HG02970 (cell line): ENCODE measurements around the gene GEMIN5.

ENCODE experiments used
- ATAC-seq: cut with Tn5 transposase; IDR thresholded peaks from one replicate; pipeline ENCODE4 v1.9.1; 2021; ENCODE audit warnings: mild to moderate bottlenecking, moderate library complexity, moderate number of reproducible peaks; ENCODE audit not compliant: unreplicated experiment, low FRiP score

The GEMIN5 gene

GRCh38 chr5:154850255-154851062, 87.6 kb downstream of the GEMIN5 start, which contains the start of gene FAXDC2:
FAXDC2 (minus strand) TSS chr5:154850603; CDS start chr5:154838178, 12,425 bp downstream.
- no peak for ATAC-seq

- ATAC-seq, result no peak
Measured at GRCh38 chr5:154849791-154850201, 88.2 kb downstream of the GEMIN5 start.

DNA sequence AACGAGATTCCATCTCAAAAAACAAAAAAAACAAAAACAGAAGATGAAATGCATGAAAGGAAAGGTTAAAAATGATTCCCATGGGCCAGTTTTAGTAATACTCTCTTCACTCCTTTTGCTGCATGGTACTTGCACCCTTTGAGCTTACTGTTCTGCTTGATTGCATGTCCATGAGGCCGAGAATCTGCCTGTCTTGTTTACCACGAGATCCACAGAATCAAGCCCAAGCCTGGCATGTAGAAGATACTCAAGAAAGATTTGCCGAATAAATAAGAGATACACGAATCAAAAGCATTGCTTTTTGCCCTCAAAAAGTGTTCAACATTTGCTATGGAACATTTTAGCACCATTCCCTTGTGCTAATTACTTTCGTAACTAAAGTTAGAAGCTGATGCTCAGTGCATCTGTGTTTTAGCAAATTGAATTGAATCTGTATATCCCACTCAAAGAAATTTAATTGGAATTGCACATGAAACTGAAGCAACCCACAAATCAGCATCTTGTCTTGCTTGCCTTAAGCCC, 88.7 kb downstream of the GEMIN5 start:
- ATAC-seq, result no peak

DNA sequence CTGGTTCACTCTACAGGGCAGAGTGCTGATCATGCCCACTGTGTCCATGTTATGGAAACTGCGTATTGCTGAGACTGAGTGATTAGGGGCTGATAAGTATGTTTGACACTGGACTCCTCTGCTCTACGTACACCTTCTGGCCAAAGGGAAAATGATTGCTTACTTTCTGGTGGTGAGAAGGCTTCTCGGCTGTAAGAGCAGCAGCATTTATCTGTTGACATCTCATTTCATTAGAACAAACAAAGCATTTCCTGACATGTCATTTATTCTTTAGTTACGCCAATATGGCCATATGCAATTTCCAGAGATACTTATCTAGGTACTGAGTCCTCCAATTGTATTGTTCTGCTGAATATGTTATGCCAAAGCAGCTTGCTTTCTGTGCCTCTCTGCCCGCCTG, 93.2 kb downstream of the GEMIN5 start:
- ATAC-seq, result no peak

- no peak for ATAC-seq
Measured at GRCh38 chr5:154842689-154843530, 95.1 kb downstream of the GEMIN5 start.

DNA sequence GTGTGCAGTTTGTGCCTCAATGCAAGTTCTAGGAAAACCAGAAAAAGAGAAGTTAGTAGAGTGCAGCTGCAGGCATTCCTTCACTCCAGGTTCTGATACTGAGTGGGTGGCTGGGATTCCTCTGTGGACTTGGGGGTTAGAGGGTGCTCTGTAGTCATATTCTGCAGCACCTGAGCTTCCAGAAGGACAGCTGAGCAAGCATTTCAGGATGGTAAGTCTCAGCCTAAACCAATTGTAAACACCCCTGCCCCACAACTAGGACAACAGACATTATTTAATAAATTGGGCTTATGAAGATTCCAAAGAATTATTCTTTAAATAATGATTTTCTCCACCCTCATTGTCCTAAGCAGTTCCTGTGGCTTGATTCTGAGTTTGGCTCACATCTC, 96.7 kb downstream of the GEMIN5 start:
- no peak for ATAC-seq

DNA sequence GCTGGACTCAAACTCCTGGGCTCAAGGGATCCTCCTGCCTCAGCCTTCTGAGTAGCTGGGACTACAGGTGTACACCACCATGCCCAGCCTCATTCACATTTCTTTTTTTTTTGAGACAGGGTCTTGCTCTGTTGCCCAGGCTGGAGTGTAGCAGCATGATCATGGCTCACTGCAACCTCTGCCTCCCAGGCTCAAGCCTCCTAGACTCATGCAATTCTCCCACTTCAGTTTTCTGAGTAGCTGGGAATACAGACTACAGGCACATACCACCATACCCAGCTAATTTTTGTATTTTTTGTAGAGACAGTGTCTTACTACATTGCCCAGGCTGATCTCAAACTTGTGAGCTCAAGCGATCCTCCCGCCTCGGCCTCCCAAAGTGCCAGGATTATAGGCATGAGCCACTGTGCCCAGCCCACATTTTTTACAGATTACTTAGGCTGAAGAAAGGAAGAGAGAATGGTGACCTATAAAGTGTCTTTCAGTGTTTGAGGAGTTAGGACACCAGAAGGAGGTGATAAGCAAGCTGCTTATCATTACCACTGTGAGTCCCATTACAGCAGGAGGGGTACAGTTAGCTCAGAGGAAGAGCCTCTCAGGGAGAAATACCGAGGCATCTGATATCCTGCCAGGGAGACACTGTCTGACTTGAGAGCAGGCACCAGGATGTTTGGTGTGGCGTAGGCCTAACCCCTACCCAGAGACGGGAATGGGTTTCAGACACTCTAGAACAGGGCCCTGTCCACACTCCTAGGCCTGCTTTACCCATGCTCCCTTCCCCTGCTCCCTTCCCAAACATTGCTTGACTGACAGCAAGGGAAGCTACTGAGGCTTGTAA, 97.4 kb downstream of the GEMIN5 start:
- no peak for ATAC-seq
